ENCODE data around the gene RAB2B.

The RAB2B gene

GRCh38 chr14:21475767-21476522 is 814 bp downstream of the RAB2B start:
- Histone ChIP-seq H4K20me1 (ENCODE audit: control insufficient read depth, insufficient read depth, low read depth, low read length) (no peaks in the 10 kb centered on the region), H3K4me3 (ENCODE audit: low read length) (peak overlapping the region; percentile 97), H3K27ac (ENCODE audit: low read depth, low read length) (peak overlapping the region; percentile 63), H3K4me2 (ENCODE audit: low read length) (peak overlapping the region; percentile 79), H3K9me3 (ENCODE audit: control insufficient read depth, insufficient read depth, low read length) (no peaks in the 10 kb centered on the region), H3K9me2 (replicated peaks; ENCODE audit: control insufficient read depth, low read length) (no peaks in the 10 kb centered on the region), H3K4me1 (ENCODE audit: control insufficient read depth, low read length) (peaks cover 15% of the 10 kb centered on the region), H3K79me2 (ENCODE audit: control insufficient read depth, low read length) (peaks cover 45% of the 10 kb centered on the region), H3K27me3 (ENCODE audit: control insufficient read depth, low read length) (no peaks in the 10 kb centered on the region), H3F3A (ENCODE audit: control insufficient read depth, insufficient read depth) (peaks cover 3% of the 10 kb centered on the region; the same call in 1 of the 2 replicates), H3K36me3 (ENCODE audit: control insufficient read depth, low read length) (peaks cover 18% of the 10 kb centered on the region)
- TF ChIP-seq EZH2phosphoT487 (IDR thresholded peaks at IDR 0.05; ENCODE audit: borderline replicate concordance, low read length) (no peak), CTCF (IDR thresholded peaks at IDR 0.05; ENCODE audit: low read depth, low read length, poor library complexity, severe bottlenecking) (no peak)

GRCh38 chr14:21467616-21468015 is 9.1 kb downstream of the RAB2B start:
- Histone ChIP-seq H3K4me2 (ENCODE audit: low read length) (no peak overlapping the region), H3K27ac (ENCODE audit: low read depth, low read length) (no peak overlapping the region), H3K79me2 (ENCODE audit: control insufficient read depth, low read length) (no peaks in the 10 kb centered on the region), H3K4me3 (ENCODE audit: low read length) (no peak overlapping the region), H3K9me2 (replicated peaks; ENCODE audit: control insufficient read depth, low read length) (no peaks in the 10 kb centered on the region), H3F3A (ENCODE audit: control insufficient read depth, insufficient read depth) (no peaks in the 10 kb centered on the region), H3K27me3 (ENCODE audit: control insufficient read depth, low read length) (no peaks in the 10 kb centered on the region), H4K20me1 (ENCODE audit: control insufficient read depth, insufficient read depth, low read depth, low read length) (no peaks in the 10 kb centered on the region), H3K9me3 (ENCODE audit: control insufficient read depth, insufficient read depth, low read length) (no peaks in the 10 kb centered on the region), H3K4me1 (ENCODE audit: control insufficient read depth, low read length) (no peaks in the 10 kb centered on the region), H3K36me3 (ENCODE audit: control insufficient read depth, low read length) (peaks cover 22% of the 10 kb centered on the region)
- TF ChIP-seq CTCF (IDR thresholded peaks at IDR 0.05; ENCODE audit: low read depth, low read length, poor library complexity, severe bottlenecking) (no peak), EZH2phosphoT487 (IDR thresholded peaks at IDR 0.05; ENCODE audit: borderline replicate concordance, low read length) (no peak)

- H3K4me1 ChIP-seq (ENCODE audit: control insufficient read depth, low read length), result peaks cover 24% of the 10 kb centered on the region
These were observed 20.7 kb downstream of the RAB2B start, which contains the start of gene CHD8 for GRCh38 chr14:21455912-21456667. TSS of gene CHD8 (minus strand) at chr14:21456123. CDS start at chr14:21431643, 24,480 bp downstream.

More at GRCh38 chr14:21455912-21456667, 20.7 kb downstream of the RAB2B start, which contains the start of gene CHD8:
- Histone ChIP-seq H3K4me2 (ENCODE audit: low read length) (peak within 1 kb of the TSS; percentile 91), H4K20me1 (ENCODE audit: control insufficient read depth, insufficient read depth, low read depth, low read length) (peaks cover 7% of the 10 kb centered on the region; the same call in 1 of the 2 replicates), H3K36me3 (ENCODE audit: control insufficient read depth, low read length) (peaks cover 34% of the 10 kb centered on the region), H3K27me3 (ENCODE audit: control insufficient read depth, low read length) (no peaks in the 10 kb centered on the region), H3K27ac (ENCODE audit: low read depth, low read length) (peak within 1 kb of the TSS; percentile 75), H3K79me2 (ENCODE audit: control insufficient read depth, low read length) (peaks cover 48% of the 10 kb centered on the region), H3K9me2 (replicated peaks; ENCODE audit: control insufficient read depth, low read length) (no peaks in the 10 kb centered on the region), H3K9me3 (ENCODE audit: control insufficient read depth, insufficient read depth, low read length) (no peaks in the 10 kb centered on the region), H3F3A (ENCODE audit: control insufficient read depth, insufficient read depth) (peaks cover 15% of the 10 kb centered on the region; the same call in 1 of the 2 replicates), H3K4me3 (ENCODE audit: low read length) (peak within 1 kb of the TSS; percentile 88)
- TF ChIP-seq CTCF (IDR thresholded peaks at IDR 0.05; ENCODE audit: low read depth, low read length, poor library complexity, severe bottlenecking) (peak; percentile 78), EZH2phosphoT487 (IDR thresholded peaks at IDR 0.05; ENCODE audit: borderline replicate concordance, low read length) (no peak)
